SK-N-MC (cell line): ENCODE data around the gene TSPAN15.

Source experiments
- EZH2 ChIP-seq: fragments of 200-600 bp; sonication (generic); IDR thresholded peaks from one replicate; pipeline ENCODE4 v1.6.1; 2017; ENCODE audit warnings: antibody characterized with exemption
- FOXP2 ChIP-seq: optimal IDR thresholded peaks from 2 replicates; pipeline ENCODE3; 2011; ENCODE audit warnings: mild to moderate bottlenecking, moderate library complexity; ENCODE audit not compliant: insufficient read depth; ENCODE audit errors: extremely low read length, control extremely low read depth
- POLR2AphosphoS5 ChIP-seq: IDR thresholded peaks from 2 replicates; pipeline ENCODE4 v1.6.1; 2012; ENCODE audit warnings: mild to moderate bottlenecking, low read depth, low read length, borderline replicate concordance

DNA sequence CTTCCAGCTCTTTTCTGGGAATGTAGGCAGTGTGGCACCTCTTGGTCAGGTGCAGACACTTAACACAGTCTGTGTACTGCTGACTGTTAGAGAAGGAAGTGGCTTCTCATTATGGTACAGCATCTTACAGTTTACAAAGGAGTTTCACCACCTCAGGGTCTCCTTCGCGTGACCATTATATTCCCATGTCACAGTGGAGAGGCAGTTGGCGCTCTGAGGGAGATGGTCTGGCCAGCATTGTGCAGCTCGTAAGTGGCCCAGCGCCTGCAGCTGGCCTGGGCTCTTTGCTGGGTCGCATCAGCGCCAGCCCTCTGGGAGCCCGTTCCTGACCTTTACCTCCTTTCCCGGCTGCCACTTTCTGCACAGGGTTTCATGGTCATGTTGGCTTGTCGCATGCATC lies 15.4 kb downstream of the TSPAN15 start:
- TF ChIP-seq EZH2 (no peak), FOXP2 (no peak), POLR2AphosphoS5 (no peak)
